ENCODE data around the gene ADAMTS12. TPM values are rescaled to one million over a fixed set of nuclear protein-coding genes. Genes with fewer than 3 reads are reported as not detected.

Gene ADAMTS12
- total and polyA plus RNA-seq, 10 of the 15 experiments (the other 5 are each of a cell fraction or from before 2014, with no cell fraction given) = 0.11 to 35.8 (median 20.7) TPM

DNA sequence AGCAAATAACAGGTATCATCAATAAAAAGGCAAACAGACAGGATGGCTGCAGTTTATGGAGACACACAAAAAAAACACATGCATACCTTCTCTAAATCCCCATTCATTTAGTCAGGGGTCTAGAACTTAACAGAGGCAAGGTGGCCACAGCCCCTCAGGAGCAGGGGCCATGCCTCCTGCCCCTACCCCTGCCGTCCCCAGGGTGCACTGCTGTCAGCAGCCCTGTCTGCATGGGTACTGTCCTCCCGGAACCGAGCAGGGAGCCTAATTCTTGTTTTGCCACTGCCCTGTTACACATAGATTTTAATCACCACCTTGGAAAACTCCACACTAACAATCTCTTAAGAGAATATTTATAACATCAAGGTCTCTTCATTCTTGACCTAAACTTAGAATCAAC lies 39.0 kb downstream of the ADAMTS12 start:
- TF ChIP-seq BMI1 (IDR thresholded peaks at IDR 0.05; ENCODE audit: borderline replicate concordance) (no peak), RELB (IDR thresholded peaks at IDR 0.05; ENCODE audit: low read depth) (no peak), ZBTB33 (IDR thresholded peaks at IDR 0.05) (no peak), DPF2 (IDR thresholded peaks at IDR 0.05) (no peak), JUND (IDR thresholded peaks at IDR 0.05; ENCODE audit: low read depth, low read length) (no peak), CHD2 (IDR thresholded peaks at IDR 0.05; ENCODE audit: borderline replicate concordance, low read depth, low read length) (no peak), MTA3 (IDR thresholded peaks at IDR 0.05; ENCODE audit: borderline replicate concordance, low read length) (no peak), PAX5 (IDR thresholded peaks at IDR 0.05; ENCODE audit: borderline replicate concordance, low read depth, low read length) (no peak)
- TF ChIP-seq, protein P1, sequence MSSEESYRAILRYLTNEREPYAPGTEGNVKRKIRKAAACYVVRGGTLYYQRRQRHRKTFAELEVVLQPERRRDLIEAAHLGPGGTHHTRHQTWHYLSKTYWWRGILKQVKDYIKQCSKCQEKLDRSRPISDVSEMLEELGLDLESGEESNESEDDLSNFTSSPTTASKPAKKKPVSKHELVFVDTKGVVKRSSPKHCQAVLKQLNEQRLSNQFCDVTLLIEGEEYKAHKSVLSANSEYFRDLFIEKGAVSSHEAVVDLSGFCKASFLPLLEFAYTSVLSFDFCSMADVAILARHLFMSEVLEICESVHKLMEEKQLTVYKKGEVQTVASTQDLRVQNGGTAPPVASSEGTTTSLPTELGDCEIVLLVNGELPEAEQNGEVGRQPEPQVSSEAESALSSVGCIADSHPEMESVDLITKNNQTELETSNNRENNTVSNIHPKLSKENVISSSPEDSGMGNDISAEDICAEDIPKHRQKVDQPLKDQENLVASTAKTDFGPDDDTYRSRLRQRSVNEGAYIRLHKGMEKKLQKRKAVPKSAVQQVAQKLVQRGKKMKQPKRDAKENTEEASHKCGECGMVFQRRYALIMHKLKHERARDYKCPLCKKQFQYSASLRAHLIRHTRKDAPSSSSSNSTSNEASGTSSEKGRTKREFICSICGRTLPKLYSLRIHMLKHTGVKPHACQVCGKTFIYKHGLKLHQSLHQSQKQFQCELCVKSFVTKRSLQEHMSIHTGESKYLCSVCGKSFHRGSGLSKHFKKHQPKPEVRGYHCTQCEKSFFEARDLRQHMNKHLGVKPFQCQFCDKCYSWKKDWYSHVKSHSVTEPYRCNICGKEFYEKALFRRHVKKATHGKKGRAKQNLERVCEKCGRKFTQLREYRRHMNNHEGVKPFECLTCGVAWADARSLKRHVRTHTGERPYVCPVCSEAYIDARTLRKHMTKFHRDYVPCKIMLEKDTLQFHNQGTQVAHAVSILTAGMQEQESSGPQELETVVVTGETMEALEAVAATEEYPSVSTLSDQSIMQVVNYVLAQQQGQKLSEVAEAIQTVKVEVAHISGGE (CRISPR knock-in tag; IDR thresholded peaks at IDR 0.05) = no peak
- TF ChIP-seq, protein P2, sequence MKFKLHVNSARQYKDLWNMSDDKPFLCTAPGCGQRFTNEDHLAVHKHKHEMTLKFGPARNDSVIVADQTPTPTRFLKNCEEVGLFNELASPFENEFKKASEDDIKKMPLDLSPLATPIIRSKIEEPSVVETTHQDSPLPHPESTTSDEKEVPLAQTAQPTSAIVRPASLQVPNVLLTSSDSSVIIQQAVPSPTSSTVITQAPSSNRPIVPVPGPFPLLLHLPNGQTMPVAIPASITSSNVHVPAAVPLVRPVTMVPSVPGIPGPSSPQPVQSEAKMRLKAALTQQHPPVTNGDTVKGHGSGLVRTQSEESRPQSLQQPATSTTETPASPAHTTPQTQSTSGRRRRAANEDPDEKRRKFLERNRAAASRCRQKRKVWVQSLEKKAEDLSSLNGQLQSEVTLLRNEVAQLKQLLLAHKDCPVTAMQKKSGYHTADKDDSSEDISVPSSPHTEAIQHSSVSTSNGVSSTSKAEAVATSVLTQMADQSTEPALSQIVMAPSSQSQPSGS (IDR thresholded peaks at IDR 0.05; ENCODE audit: low read length) = no peak
- Histone ChIP-seq H4K20me1 (ENCODE audit: control insufficient read depth, insufficient read depth) (no peaks in the 10 kb centered on the region), H2AFZ (ENCODE audit: control insufficient read depth, low read depth, low read length) (no peak overlapping the region), H3K4me3 (no peak overlapping the region), H3K27me3 (replicated peaks in 1 of 2; ENCODE audit: control insufficient read depth in 2 of 2, insufficient read depth in 2 of 2, low read length in 1 of 2) (no peaks in the 10 kb centered on the region), H3K9ac (ENCODE audit: control insufficient read depth, insufficient read depth, low read length) (no peak overlapping the region), H3K4me1 (ENCODE audit: control insufficient read depth, insufficient read depth, low read length) (peaks cover 69% of the 10 kb centered on the region), H3K36me3 (ENCODE audit: control insufficient read depth in 2 of 2, insufficient read depth in 2 of 2, low read length in 1 of 2) (no peaks in the 10 kb centered on the region), H3K9me3 (replicated peaks; ENCODE audit: control insufficient read depth, insufficient read depth, low read length) (no peaks in the 10 kb centered on the region; the same call in 1 of the 3 replicates), H3K27ac (ENCODE audit: control insufficient read depth, insufficient read depth) (no peak overlapping the region), H3K4me2 (ENCODE audit: control insufficient read depth, insufficient read depth) (no peak overlapping the region), H3K79me2 (ENCODE audit: control insufficient read depth, insufficient read depth, low read length) (peaks cover 4% of the 10 kb centered on the region; the same call in 1 of the 2 replicates)
- SMC1A ChIA-PET (ENCODE audit: uncharacterized antibody, unreplicated experiment) = interaction anchor here (1.8 to 7.2 kb wide), 4 partner anchors 12 to 80 kb away, joined by 5 to 70 read pairs (median 10); partner anchors contain the start of gene RXFP3
- no peak for FAIRE-seq
- POLR2A ChIA-PET = no interaction called here
- intact Hi-C loops (cut with micrococcal nuclease; ENCODE audit: unreplicated experiment) (loop anchor here (5.0 kb wide), 2 partner anchors 221 to 266 kb away; no protein-coding TSS in a partner anchor), in situ Hi-C loops (cut with MboI) (no loop called here)
- DNase-seq (ENCODE audit: low read depth, low spot score) = no peak
- RAD21 ChIA-PET (ENCODE audit: unreplicated experiment) = interaction anchor here (1.0 to 4.7 kb wide), 4 partner anchors 12 to 177 kb away, joined by 3 to 111 read pairs (median 17); no protein-coding TSS in a partner anchor
- CTCF ChIA-PET = interaction anchor here (0.8 to 3.3 kb wide), 4 partner anchors 62 to 117 kb away, joined by 3 to 7 read pairs (median 4); no protein-coding TSS in a partner anchor
- WGBS (ENCODE audit: insufficient coverage, insufficient replicate concordance, low lambda C conversion rate, missing lambda C conversion rate) = 100% methylated on average over 3 of the region's 3 CpGs
- ATAC-seq = no peak
- no TSS peak for BruUV-seq (replicated peaks)
